Measurements from ENCODE around the gene SAV1. TPM values are rescaled to one million over a fixed set of nuclear protein-coding genes. Genes with fewer than 3 reads are reported as not detected.

The SAV1 gene
- total RNA-seq, 4 donors from 2014 or later: 23.3 to 40.0 (median 26.2) TPM

GRCh38 chr14:50677527-50678063 lies 9.5 kb upstream of the SAV1 start:
- Histone ChIP-seq H3K4me1 (peaks cover 14% of the 10 kb centered on the region), H3K4me3 (no peak overlapping the region), H3K27ac (peak overlapping the region; percentile 53), H3K36me3 (no peaks in the 10 kb centered on the region), H3K9me3 (no peaks in the 10 kb centered on the region), H3K27me3 (no peaks in the 10 kb centered on the region)
- WGBS: 12% methylated on average over 5 of the region's 5 CpGs
- DNase-seq (ENCODE audit: low spot score in 2 of 2): no peak
- TF ChIP-seq EP300 (IDR thresholded peaks at IDR 0.05) (no peak), CTCF (IDR thresholded peaks at IDR 0.05) (no peak), POLR2AphosphoS5 (IDR thresholded peaks at IDR 0.05) (no peak), POLR2A (IDR thresholded peaks at IDR 0.05) (no peak)

- H3K9me3 ChIP-seq: no peaks in the 10 kb centered on the region
- peak overlapping the region; percentile 16 for H3K27ac ChIP-seq
- 63% methylated on average over 7 of the region's 7 CpGs for WGBS
- H3K4me3 ChIP-seq: no peak overlapping the region
- H3K4me1 ChIP-seq: peaks cover 14% of the 10 kb centered on the region
- TF ChIP-seq EP300 (IDR thresholded peaks at IDR 0.05) (no peak), CTCF (IDR thresholded peaks at IDR 0.05) (no peak), POLR2AphosphoS5 (IDR thresholded peaks at IDR 0.05) (no peak), POLR2A (IDR thresholded peaks at IDR 0.05) (no peak)
- H3K36me3 ChIP-seq: no peaks in the 10 kb centered on the region
- no peak for DNase-seq (ENCODE audit: low spot score in 2 of 2)
- no peaks in the 10 kb centered on the region for H3K27me3 ChIP-seq
Measured at GRCh38 chr14:50676814-50677516, 8.9 kb upstream of the SAV1 start.

GRCh38 chr14:50675597-50675996 lies 7.5 kb upstream of the SAV1 start:
- Histone ChIP-seq H3K36me3 (no peaks in the 10 kb centered on the region), H3K27ac (no peak overlapping the region), H3K27me3 (no peaks in the 10 kb centered on the region), H3K4me1 (peaks cover 14% of the 10 kb centered on the region), H3K9me3 (no peaks in the 10 kb centered on the region), H3K4me3 (no peak overlapping the region)
- DNase-seq (ENCODE audit: low spot score in 2 of 2): no peak
- TF ChIP-seq POLR2A (IDR thresholded peaks at IDR 0.05): no peak
- no peak for TF ChIP-seq CTCF (IDR thresholded peaks at IDR 0.05)
- no peak for TF ChIP-seq EP300 (IDR thresholded peaks at IDR 0.05)
- TF ChIP-seq POLR2AphosphoS5 (IDR thresholded peaks at IDR 0.05): no peak
- WGBS: 70% methylated on average over 2 of the region's 2 CpGs

- H3K9me3 ChIP-seq: no peaks in the 10 kb centered on the region
- DNase-seq (ENCODE audit: low spot score in 2 of 2): no peak
- no peak overlapping the region for H3K4me3 ChIP-seq
- TF ChIP-seq CTCF (IDR thresholded peaks at IDR 0.05) (no peak), POLR2AphosphoS5 (IDR thresholded peaks at IDR 0.05) (no peak), POLR2A (IDR thresholded peaks at IDR 0.05) (no peak), EP300 (IDR thresholded peaks at IDR 0.05) (no peak)
- no peaks in the 10 kb centered on the region for H3K27me3 ChIP-seq
- peak overlapping the region; percentile 41 for H3K27ac ChIP-seq
- WGBS: 94% methylated on average over 6 of the region's 6 CpGs
- H3K36me3 ChIP-seq: no peaks in the 10 kb centered on the region
- peaks cover 20% of the 10 kb centered on the region for H3K4me1 ChIP-seq
Measured at GRCh38 chr14:50670866-50671256, 2.8 kb upstream of the SAV1 start.

GRCh38 chr14:50670196-50670865 lies 2.2 kb upstream of the SAV1 start:
- Histone ChIP-seq H3K9me3 (no peaks in the 10 kb centered on the region), H3K4me3 (no peak overlapping the region), H3K36me3 (no peaks in the 10 kb centered on the region), H3K27ac (peak overlapping the region; percentile 41), H3K4me1 (peaks cover 20% of the 10 kb centered on the region), H3K27me3 (no peaks in the 10 kb centered on the region)
- WGBS: 80% methylated on average over 10 of the region's 10 CpGs
- TF ChIP-seq CTCF (IDR thresholded peaks at IDR 0.05) (no peak), POLR2A (IDR thresholded peaks at IDR 0.05) (no peak), POLR2AphosphoS5 (IDR thresholded peaks at IDR 0.05) (no peak)
- no peak for DNase-seq (ENCODE audit: low spot score in 2 of 2)
